ENCODE data around the gene ADRM1. TPM values are rescaled to one million over a fixed set of nuclear protein-coding genes. Genes with fewer than 3 reads are reported as not detected.

ADRM1 gene
- total and polyA plus RNA-seq, 2 of the 4 experiments (the other 2 are of a cell fraction): 103 to 149 TPM

- Histone ChIP-seq H2BK15ac (ENCODE audit: low read depth, low read length) (peak overlapping the region; percentile 81; the same call in 1 of the 3 replicates), H3K4me2 (ENCODE audit: low read depth, low read length) (peak overlapping the region; percentile 85), H3K79me1 (ENCODE audit: low read depth in 1 of 2, low read length in 2 of 2) (peaks cover 0 to 34% of the 10 kb centered on the region in 2 experiments; a peak in 1 of 4 replicates), H3K9me1 (ENCODE audit: insufficient read depth, low read length) (0 out of 2 replicates have a peak, but pooled peaks cover 6% of the 10 kb centered on the region), H4K91ac (ENCODE audit: insufficient read depth, low read depth, low read length) (no peak overlapping the region), H3K56ac (ENCODE audit: extremely low read depth, insufficient read depth, low read length) (no peak overlapping the region), H3K36me3 (ENCODE audit: control insufficient read depth, insufficient read depth, low read length) (peaks cover 30% of the 10 kb centered on the region; the same call in 1 of the 2 replicates), H3K27me3 (ENCODE audit: control insufficient read depth, insufficient read depth, low read length) (no peaks in the 10 kb centered on the region), H2BK5ac (ENCODE audit: low read depth, low read length, poor library complexity, severe bottlenecking) (peak overlapping the region; percentile 83), H4K5ac (ENCODE audit: low read depth, low read length) (peak overlapping the region; percentile 89), H2AK9ac (replicated peaks; ENCODE audit: low read depth, low read length, poor library complexity) (peak overlapping the region; percentile 99), H2AK5ac (ENCODE audit: low read depth, low read length) (0 out of 2 replicates have a peak overlapping the region, but pooled peaks have one; percentile 29), H3K27ac (ENCODE audit: insufficient read depth, low read length) (peak overlapping the region; percentile 91), H2BK20ac (ENCODE audit: low read depth, low read length) (no peak overlapping the region), H3K23ac (ENCODE audit: low read depth, low read length) (no peak overlapping the region), H3K9ac (ENCODE audit: low read depth, low read length) (peak overlapping the region; percentile 31), H3K4ac (ENCODE audit: low read depth, low read length) (peak overlapping the region; percentile 63), H2AFZ (replicated peaks; ENCODE audit: low read length, poor library complexity) (peak overlapping the region; percentile 87), H4K8ac (ENCODE audit: low read depth in 2 of 2, low read length in 2 of 2) (peak overlapping the region; percentile 74 to 91; a peak in 2 of 4 replicates), H3K4me1 (ENCODE audit: control insufficient read depth, insufficient read depth, low read length) (peaks cover 12% of the 10 kb centered on the region), H3K9me3 (ENCODE audit: control insufficient read depth, insufficient read depth, low read length) (no peaks in the 10 kb centered on the region), H3K18ac (ENCODE audit: low read depth, low read length) (0 out of 2 replicates have a peak overlapping the region, but pooled peaks have one; percentile 19), H2BK120ac (ENCODE audit: low read depth, low read length) (no peak overlapping the region), H4K20me1 (ENCODE audit: insufficient read depth, low read length) (peaks cover 35% of the 10 kb centered on the region), H3K4me3 (ENCODE audit: insufficient read depth, low read depth, low read length) (peak overlapping the region; percentile 80), H3K14ac (replicated peaks; ENCODE audit: low read depth, low read length) (no peak overlapping the region; the same call in 1 of the 2 replicates)
- intact Hi-C loops (cut with micrococcal nuclease) (loop anchor here (1.0 to 10.0 kb wide), 4 partner anchors 73 to 193 kb away; no protein-coding TSS in a partner anchor), dilution Hi-C loops (cut with HindIII; ENCODE audit: low sequenced_read_pairs, unreplicated experiment) (no loop called here), in situ Hi-C loops (cut with MboI; ENCODE audit: low sequenced_read_pairs) (no loop called here)
- ATAC-seq (ENCODE audit: low read depth): peak; percentile 50
- 10% methylated on average over 18 of the region's 24 CpGs; no CpG with 5 or more reads in 1 of the 2 experiments for WGBS, 2 experiments (ENCODE audit: extremely low coverage in 2 of 2, insufficient read length in 1 of 2)
- POLR2A ChIA-PET (ENCODE audit: unreplicated experiment): interaction anchor here (0.6 kb wide), 2 partner anchors 85 to 89 kb away, joined by 5 read pairs; partner anchors contain the start of gene RPS21
- DNase-seq: peak; percentile 91
- BruUV-seq (replicated peaks): no TSS peak
- CTCF ChIA-PET: interaction anchor here (0.7 to 1.4 kb wide), 5 partner anchors 43 to 84 kb away, joined by 3 to 8 read pairs (median 4); partner anchors contain the start of gene LAMA5
- TF ChIP-seq RCOR1 (IDR thresholded peaks at IDR 0.05; ENCODE audit: insufficient replicate concordance, low read length) (peak; percentile 63), MXI1 (IDR thresholded peaks at IDR 0.05; ENCODE audit: borderline replicate concordance, low read depth, low read length) (peak; percentile 41; the same call in 1 of the 2 replicates), USF2 (IDR thresholded peaks at IDR 0.05; ENCODE audit: low read depth, low read length) (no peak), MAZ (IDR thresholded peaks at IDR 0.05; ENCODE audit: borderline replicate concordance, low read depth, low read length) (peak; percentile 41; the same call in 1 of the 2 replicates), SMC3 (IDR thresholded peaks at IDR 0.05; ENCODE audit: low read depth, low read length) (peak; percentile 89), POLR2A (IDR thresholded peaks at IDR 0.05; ENCODE audit: low read depth, low read length) (no peak), CHD1 (IDR thresholded peaks at IDR 0.05; ENCODE audit: low read depth, low read length) (no peak), MAFK (IDR thresholded peaks at IDR 0.05; ENCODE audit: low read depth, low read length) (no peak), FOS (IDR thresholded peaks at IDR 0.05; ENCODE audit: low read depth, low read length) (peak; percentile 9; the same call in 1 of the 2 replicates), RFX5 (IDR thresholded peaks at IDR 0.05; ENCODE audit: low read depth, low read length) (no peak; the same call in 1 of the 2 replicates), CEBPB (IDR thresholded peaks at IDR 0.05; ENCODE audit: low read depth, low read length) (peak; percentile 95), NFE2L2 (IDR thresholded peaks at IDR 0.05; ENCODE audit: low read depth, low read length) (peak; percentile 18; the same call in 1 of the 2 replicates), BHLHE40 (IDR thresholded peaks at IDR 0.05; ENCODE audit: low read depth, low read length) (peak; percentile 33; the same call in 1 of the 2 replicates), RAD21 (IDR thresholded peaks at IDR 0.05; ENCODE audit: low read length) (peak; percentile 82), ELK1 (IDR thresholded peaks at IDR 0.05; ENCODE audit: borderline replicate concordance, low read depth, low read length) (no peak)
Measured at GRCh38 chr20:62301773-62302340, 940 bp upstream of the ADRM1 start.
